A673 (cell line): Measurements from ENCODE around the gene S100A5. TPM values are rescaled to one million over a fixed set of nuclear protein-coding genes. Genes with fewer than 3 reads are reported as not detected.

Experiments used
- BruUV-seq: library from RNA; stranded (reverse); fragments of 400-500 nt; replicated peaks from 2 replicates; lab custom pipeline; 2021; lab: Mats Ljungman, UMichigan
- CTCF ChIA-PET: fragments of 300-600 bp; sonication (Branson Sonifier 250); formaldehyde crosslinking; loops from one replicate; lab custom pipeline; 2022; ENCODE audit warnings: antibody characterized with exemption; lab: Charles Lee
- POLR2A ChIA-PET: fragments of 300-600 bp; sonication (Branson Sonifier 250); formaldehyde crosslinking; loops from one replicate; lab custom pipeline; 2022; ENCODE audit warnings: antibody characterized with exemption; ENCODE audit not compliant: low non-redundant PET; lab: Charles Lee
- DNase-seq: peaks from one replicate; pipeline ENCODE4 v3.0.0-alpha.2; 2015; ENCODE audit warnings: low spot score
- H3K27ac ChIP-seq: fragments of 200-600 bp; sonication (generic); 2 replicates; pipeline ENCODE4 v1.5.1; 2016; ENCODE audit warnings: mixed run types, low read depth, mild to moderate bottlenecking, mixed read lengths, antibody characterized with exemption, low read length; ENCODE audit not compliant: poor library complexity, severe bottlenecking
- H3K27me3 ChIP-seq: fragments of 200-600 bp; sonication (generic); replicated peaks from 2 replicates; pipeline ENCODE4 v1.6.1; 2017; ENCODE audit warnings: mixed run types, low read depth, mild to moderate bottlenecking, mixed read lengths, antibody characterized with exemption, low read length; ENCODE audit not compliant: insufficient read depth, poor library complexity
- H3K36me3 ChIP-seq: fragments of 200-600 bp; sonication (generic); 2 replicates; pipeline ENCODE4 v1.6.1; 2016; ENCODE audit warnings: mixed run types, mild to moderate bottlenecking, mixed read lengths, antibody characterized with exemption, low read length; ENCODE audit not compliant: insufficient read depth, poor library complexity, severe bottlenecking
- H3K4me1 ChIP-seq: fragments of 200-600 bp; sonication (generic); 2 replicates; pipeline ENCODE4 v1.6.1; 2017; ENCODE audit warnings: mixed run types, mild to moderate bottlenecking, mixed read lengths, antibody characterized with exemption, low read length; ENCODE audit not compliant: insufficient read depth, poor library complexity, severe bottlenecking
- H3K4me3 ChIP-seq: fragments of 200-600 bp; sonication (generic); 2 replicates; pipeline ENCODE4 v1.5.1; 2016; ENCODE audit warnings: low read depth, mixed run types, mild to moderate bottlenecking, mixed read lengths, low read length; ENCODE audit not compliant: poor library complexity, severe bottlenecking
- H3K9me3 ChIP-seq: fragments of 200-600 bp; sonication (generic); 2 replicates; pipeline ENCODE4 v1.6.1; 2016; ENCODE audit warnings: mixed run types, low read depth, mild to moderate bottlenecking, mixed read lengths, antibody characterized with exemption, low read length; ENCODE audit not compliant: poor library complexity, severe bottlenecking
- EZH2 ChIP-seq: fragments of 200-600 bp; sonication (generic); IDR thresholded peaks from 2 replicates; pipeline ENCODE4 v1.6.1; 2017; ENCODE audit warnings: borderline replicate concordance, low read depth, mild to moderate bottlenecking, mixed read lengths, antibody characterized with exemption, low read length; ENCODE audit not compliant: poor library complexity, severe bottlenecking
- intact Hi-C: fragments of 100-400 bp; cut with micrococcal nuclease; formaldehyde crosslinking; loops from one replicate; pipeline ENCODE4 v1.10.0; 2022; ENCODE audit not compliant: unreplicated experiment
- total RNA-seq: library from RNA; stranded (reverse); gene quantifications from 2 replicates; pipeline ENCODE4 v1.2.3, GENCODE V29; 2021
- TF ChIP-seq, protein P1 (sequence below): fragments of 300-800, 200-600 bp; sonication (generic); conservative IDR thresholded peaks from 2 replicates; pipeline ENCODE4 v1.5.1; 2017; ENCODE audit warnings: low read depth, mild to moderate bottlenecking, antibody characterized with exemption, low read length, moderate library complexity, mixed read lengths

S100A5 gene
- total RNA-seq, 1 experiment from 2014 or later = not detected

DNA sequence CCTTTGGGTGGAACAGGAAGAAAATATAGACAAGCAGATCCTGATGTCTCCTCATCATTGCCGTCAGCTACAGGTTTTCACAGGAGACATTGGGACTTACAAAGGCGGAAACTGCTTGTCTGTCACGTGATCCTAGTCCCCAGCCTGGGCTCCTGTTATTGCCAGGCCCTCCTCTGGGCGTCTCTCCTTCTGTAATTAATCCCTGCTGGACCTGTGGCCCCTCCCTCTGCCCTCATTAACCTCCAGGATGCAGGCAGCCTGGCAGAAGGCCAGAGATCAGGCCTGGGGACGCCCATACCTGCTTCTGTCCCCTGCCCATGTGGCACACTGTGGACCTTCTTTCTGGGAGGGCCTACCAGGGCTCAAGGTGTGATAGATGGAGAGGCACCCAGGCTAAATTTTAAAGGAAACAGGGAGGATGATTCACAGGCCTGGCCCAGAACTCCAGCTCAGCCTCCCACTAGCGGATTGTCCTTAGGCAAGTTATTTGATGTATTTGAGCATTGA, 2.4 kb downstream of the S100A5 start:
- TF ChIP-seq, protein P1, sequence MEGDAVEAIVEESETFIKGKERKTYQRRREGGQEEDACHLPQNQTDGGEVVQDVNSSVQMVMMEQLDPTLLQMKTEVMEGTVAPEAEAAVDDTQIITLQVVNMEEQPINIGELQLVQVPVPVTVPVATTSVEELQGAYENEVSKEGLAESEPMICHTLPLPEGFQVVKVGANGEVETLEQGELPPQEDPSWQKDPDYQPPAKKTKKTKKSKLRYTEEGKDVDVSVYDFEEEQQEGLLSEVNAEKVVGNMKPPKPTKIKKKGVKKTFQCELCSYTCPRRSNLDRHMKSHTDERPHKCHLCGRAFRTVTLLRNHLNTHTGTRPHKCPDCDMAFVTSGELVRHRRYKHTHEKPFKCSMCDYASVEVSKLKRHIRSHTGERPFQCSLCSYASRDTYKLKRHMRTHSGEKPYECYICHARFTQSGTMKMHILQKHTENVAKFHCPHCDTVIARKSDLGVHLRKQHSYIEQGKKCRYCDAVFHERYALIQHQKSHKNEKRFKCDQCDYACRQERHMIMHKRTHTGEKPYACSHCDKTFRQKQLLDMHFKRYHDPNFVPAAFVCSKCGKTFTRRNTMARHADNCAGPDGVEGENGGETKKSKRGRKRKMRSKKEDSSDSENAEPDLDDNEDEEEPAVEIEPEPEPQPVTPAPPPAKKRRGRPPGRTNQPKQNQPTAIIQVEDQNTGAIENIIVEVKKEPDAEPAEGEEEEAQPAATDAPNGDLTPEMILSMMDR = no peak
- TF ChIP-seq EZH2 = no peak
- intact Hi-C loops = no loop called here
- H3K4me3 ChIP-seq = no peak overlapping the region
- peaks cover 28% of the 10 kb centered on the region for H3K4me1 ChIP-seq
- no peak for DNase-seq
- ChIA-PET POLR2A (no interaction called here), CTCF (no interaction called here)
- H3K27me3 ChIP-seq = no peaks in the 10 kb centered on the region
- H3K27ac ChIP-seq = no peak overlapping the region
- BruUV-seq = no TSS peak
- no peaks in the 10 kb centered on the region for H3K36me3 ChIP-seq
- H3K9me3 ChIP-seq = no peaks in the 10 kb centered on the region

DNA sequence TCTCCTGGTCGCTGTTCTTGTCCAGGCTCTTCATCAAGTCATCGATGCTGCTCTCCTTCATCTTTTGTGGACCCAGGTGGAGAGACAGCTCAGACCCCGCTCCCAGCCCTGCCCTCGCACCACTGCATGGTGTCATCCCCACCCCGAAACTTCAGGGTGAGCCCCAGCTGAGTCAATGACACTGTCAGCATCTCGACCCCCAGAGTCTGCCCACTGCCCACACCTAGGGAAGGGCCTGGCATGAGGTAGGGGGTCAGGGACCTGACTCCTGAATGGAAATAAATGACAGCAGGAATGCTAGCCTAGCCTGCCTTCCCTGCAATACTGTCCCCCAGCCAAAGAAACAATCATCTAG, 3.4 kb downstream of the S100A5 start:
- no peak overlapping the region for H3K4me3 ChIP-seq
- H3K27ac ChIP-seq = no peak overlapping the region
- POLR2A ChIA-PET = no interaction called here
- no peaks in the 10 kb centered on the region for H3K27me3 ChIP-seq
- intact Hi-C loops = no loop called here
- no peak for DNase-seq
- TF ChIP-seq EZH2 = no peak
- TF ChIP-seq, protein P1 = no peak
- no peaks in the 10 kb centered on the region for H3K9me3 ChIP-seq
- BruUV-seq = no TSS peak
- H3K4me1 ChIP-seq = peaks cover 28% of the 10 kb centered on the region
- H3K36me3 ChIP-seq = no peaks in the 10 kb centered on the region
- CTCF ChIA-PET = no interaction called here

- H3K36me3 ChIP-seq = no peaks in the 10 kb centered on the region
- TF ChIP-seq, protein P1 = no peak
- intact Hi-C loops = no loop called here
- H3K9me3 ChIP-seq = no peaks in the 10 kb centered on the region
- ChIA-PET POLR2A (no interaction called here), CTCF (no interaction called here)
- H3K27me3 ChIP-seq = no peaks in the 10 kb centered on the region
- peak overlapping the region; percentile 50 for H3K4me3 ChIP-seq
- peaks cover 33% of the 10 kb centered on the region for H3K4me1 ChIP-seq
- no TSS peak for BruUV-seq
- no peak for DNase-seq
- H3K27ac ChIP-seq = peak overlapping the region; percentile 61
Observed at GRCh38 chr1:153536671-153537375, 3.9 kb downstream of the S100A5 start.
